ENCODE data around the gene ARAP1. TPM values are rescaled to one million over a fixed set of nuclear protein-coding genes. Genes with fewer than 3 reads are reported as not detected.

The ARAP1 gene
- total RNA-seq, 4 donors from 2014 or later = 18.3 to 52.0 (median 26.0) TPM

- intact Hi-C loops (cut with DNase I; ENCODE audit: low total_unique reads) = no loop called here
Measured at GRCh38 chr11:72688929-72689328, 63.3 kb downstream of the ARAP1 start.

DNA sequence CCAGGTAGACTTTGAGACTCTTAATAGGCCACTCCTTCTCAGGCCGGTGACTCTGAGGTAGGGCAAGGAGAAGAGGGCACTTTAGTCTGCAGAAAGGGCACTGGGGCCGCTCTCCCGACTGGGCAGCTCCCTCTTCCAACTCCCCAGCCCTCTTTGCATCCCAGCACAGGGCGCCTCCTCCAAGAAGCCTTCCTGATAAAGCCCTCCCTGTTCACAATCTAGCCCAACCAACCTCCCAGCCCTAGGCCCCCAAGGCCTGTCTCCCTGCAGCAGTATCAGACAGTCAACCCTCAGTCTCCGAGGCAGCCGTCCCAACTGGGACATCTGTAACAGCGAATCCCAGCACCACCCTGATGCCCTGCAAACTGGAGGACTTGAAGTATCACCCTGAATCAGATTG lies 63.7 kb downstream of the ARAP1 start:
- intact Hi-C loops (cut with DNase I; ENCODE audit: low total_unique reads) (no loop called here), in situ Hi-C loops (cut with MboI; ENCODE audit: low sequenced_read_pairs in 4 of 4) (no loop called here)

More at GRCh38 chr11:72688929-72689328, 63.3 kb downstream of the ARAP1 start:
- no peaks in the 10 kb centered on the region for H3K27me3 ChIP-seq
- no peak overlapping the region for H3K27ac ChIP-seq
- ATAC-seq = no peak
- no peaks in the 10 kb centered on the region for H3K4me1 ChIP-seq
- in situ Hi-C loops (cut with MboI; ENCODE audit: low sequenced_read_pairs in 4 of 4) = no loop called here
- no peaks in the 10 kb centered on the region for H3K9me3 ChIP-seq
- no peak for DNase-seq
- peaks cover 4 to 49% of the 10 kb centered on the region in 2 donors for H3K36me3 ChIP-seq
- TF ChIP-seq, protein P1, sequence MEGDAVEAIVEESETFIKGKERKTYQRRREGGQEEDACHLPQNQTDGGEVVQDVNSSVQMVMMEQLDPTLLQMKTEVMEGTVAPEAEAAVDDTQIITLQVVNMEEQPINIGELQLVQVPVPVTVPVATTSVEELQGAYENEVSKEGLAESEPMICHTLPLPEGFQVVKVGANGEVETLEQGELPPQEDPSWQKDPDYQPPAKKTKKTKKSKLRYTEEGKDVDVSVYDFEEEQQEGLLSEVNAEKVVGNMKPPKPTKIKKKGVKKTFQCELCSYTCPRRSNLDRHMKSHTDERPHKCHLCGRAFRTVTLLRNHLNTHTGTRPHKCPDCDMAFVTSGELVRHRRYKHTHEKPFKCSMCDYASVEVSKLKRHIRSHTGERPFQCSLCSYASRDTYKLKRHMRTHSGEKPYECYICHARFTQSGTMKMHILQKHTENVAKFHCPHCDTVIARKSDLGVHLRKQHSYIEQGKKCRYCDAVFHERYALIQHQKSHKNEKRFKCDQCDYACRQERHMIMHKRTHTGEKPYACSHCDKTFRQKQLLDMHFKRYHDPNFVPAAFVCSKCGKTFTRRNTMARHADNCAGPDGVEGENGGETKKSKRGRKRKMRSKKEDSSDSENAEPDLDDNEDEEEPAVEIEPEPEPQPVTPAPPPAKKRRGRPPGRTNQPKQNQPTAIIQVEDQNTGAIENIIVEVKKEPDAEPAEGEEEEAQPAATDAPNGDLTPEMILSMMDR (IDR thresholded peaks at IDR 0.05 in 4 of 5, conservative IDR thresholded peaks at IDR 0.05 in 1 of 5) = no peak
- TF ChIP-seq POLR2A (IDR thresholded peaks at IDR 0.05) = no peak
- H3K4me3 ChIP-seq = no peak overlapping the region

DNA sequence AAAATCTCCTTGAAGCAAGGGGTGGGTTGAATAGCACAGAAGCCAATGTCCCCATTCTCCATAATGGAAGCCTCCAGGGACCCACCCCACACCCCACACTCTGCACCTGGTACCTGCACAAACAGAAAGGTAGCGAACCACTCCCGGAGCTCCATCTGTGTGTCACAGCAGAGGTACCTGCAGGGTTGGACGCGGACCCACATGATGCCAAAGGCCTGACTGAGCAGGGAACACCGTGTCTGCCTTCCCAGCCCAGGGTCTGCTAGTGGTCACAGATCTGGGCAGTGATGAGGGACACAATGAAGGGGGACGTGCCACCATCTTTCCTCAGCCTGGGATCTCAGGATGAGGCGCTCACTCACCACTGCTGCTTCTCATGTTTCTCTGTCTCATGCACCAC lies 64.9 kb downstream of the ARAP1 start:
- Histone ChIP-seq H3K4me3 (no peak overlapping the region), H3K9me3 (no peaks in the 10 kb centered on the region), H3K27ac (no peak overlapping the region), H3K27me3 (no peaks in the 10 kb centered on the region), H3K4me1 (no peaks in the 10 kb centered on the region), H3K36me3 (peaks cover 4 to 34% of the 10 kb centered on the region in 2 donors)
- in situ Hi-C loops (cut with MboI; ENCODE audit: low sequenced_read_pairs in 4 of 4) (no loop called here), intact Hi-C loops (cut with DNase I; ENCODE audit: low total_unique reads) (no loop called here)
- DNase-seq (no peak), ATAC-seq (no peak)
- TF ChIP-seq, protein P1 (IDR thresholded peaks at IDR 0.05 in 4 of 5, conservative IDR thresholded peaks at IDR 0.05 in 1 of 5) = no peak
- no peak for TF ChIP-seq POLR2A (IDR thresholded peaks at IDR 0.05)

More for the DNA sequence above, 63.7 kb downstream of the ARAP1 start:
- Histone ChIP-seq H3K27ac (no peak overlapping the region), H3K27me3 (no peaks in the 10 kb centered on the region), H3K9me3 (no peaks in the 10 kb centered on the region), H3K4me1 (no peaks in the 10 kb centered on the region), H3K4me3 (no peak overlapping the region), H3K36me3 (peaks cover 4 to 46% of the 10 kb centered on the region in 2 donors)
- DNase-seq (no peak), ATAC-seq (no peak)
- TF ChIP-seq POLR2A (IDR thresholded peaks at IDR 0.05) = no peak
- TF ChIP-seq, protein P1 (IDR thresholded peaks at IDR 0.05 in 4 of 5, conservative IDR thresholded peaks at IDR 0.05 in 1 of 5) = no peak

- intact Hi-C loops (cut with DNase I; ENCODE audit: low total_unique reads) (no loop called here), in situ Hi-C loops (cut with MboI; ENCODE audit: low sequenced_read_pairs in 4 of 4) (no loop called here)
- DNase-seq = no peak
- no peak overlapping the region for H3K4me3 ChIP-seq
- peaks cover 0 to 28% of the 10 kb centered on the region in 2 donors for H3K36me3 ChIP-seq
- no peak for ATAC-seq
- H3K27ac ChIP-seq = peak overlapping the region in 1 of 4 donors; percentile 18
- no peaks in the 10 kb centered on the region for H3K9me3 ChIP-seq
- TF ChIP-seq, protein P1 (IDR thresholded peaks at IDR 0.05 in 4 of 5, conservative IDR thresholded peaks at IDR 0.05 in 1 of 5) = no peak
- no peak for TF ChIP-seq POLR2A (IDR thresholded peaks at IDR 0.05)
- H3K4me1 ChIP-seq = no peaks in the 10 kb centered on the region
- H3K27me3 ChIP-seq = no peaks in the 10 kb centered on the region
Measured at GRCh38 chr11:72686639-72687220, 65.5 kb downstream of the ARAP1 start.

Data from gastrocnemius medialis (tissue), 4 donors.